ENCODE results near the gene ICAM4. TPM values are rescaled to one million over a fixed set of nuclear protein-coding genes. Genes with fewer than 3 reads are reported as not detected.
"Not testable (repeated sequence)": the region's sequence is repeated elsewhere in the genome, so short reads cannot be mapped to it uniquely, and the experiment has no call there.

Gene ICAM4
- total RNA-seq (under 1 TPM in 1 of 2 experiments, not detected in 1; 0.57 TPM), polyA plus RNA-seq (under 1 TPM in 2 of 3 donors, not detected in 1; 0.22 to 0.42 TPM), total RNA-seq (0 to 0.49 (median 0.04) reads per million in 6 experiments)

- no peak for DNase-seq
- POLR2A ChIA-PET, result interaction anchor here (0.5 to 1.6 kb wide), 3 partner anchors 16 to 345 kb away, joined by 3 to 5 read pairs (median 3); partner anchors contain the start of genes ICAM1 and TYK2
- peaks cover 27 to 64% (median 50%) of the 10 kb centered on the region in 4 donors for H3K4me1 Mint-ChIP-seq
- H3K4me3 Mint-ChIP-seq, result peak within 1 kb of the TSS; percentile 42 to 91 (median 78)
- H3K27me3 Mint-ChIP-seq, result peaks cover 8 to 41% (median 23%) of the 10 kb centered on the region in 5 donors
- no peak for ATAC-seq
- no peaks in the 10 kb centered on the region for H3K9me3 Mint-ChIP-seq
- peak within 1 kb of the TSS in 2 of 10 donors; percentile 12 to 23 for H3K27ac Mint-ChIP-seq
- peaks cover 9 to 26% (median 10%) of the 10 kb centered on the region in 3 donors for H3K36me3 Mint-ChIP-seq
Observed at GRCh38 chr19:10286803-10287737, at the start of gene ICAM4. ICAM4 (plus strand) TSS chr19:10286955; CDS start chr19:10287013, 58 bp downstream.

- Mint-ChIP-seq H3K4me1 (peaks cover 8 to 30% (median 15%) of the 10 kb centered on the region in 4 donors), H3K9me3 (no peaks in the 10 kb centered on the region), H3K4me3 (peak overlapping the region in 1 of 10 donors; percentile 16), H3K27me3 (no peaks in the 10 kb centered on the region), H3K27ac (peak overlapping the region in 5 of 10 donors; percentile 35 to 82 (median 59)), H3K36me3 (no peaks in the 10 kb centered on the region)
- DNase-seq (no peak), ATAC-seq (no peak)
- POLR2A ChIA-PET, result interaction anchor here (0.7 kb wide), 1 partner anchor 162 kb away, joined by 4 read pairs; no protein-coding TSS in a partner anchor
Observed at GRCh38 chr19:10237702-10238101, 49.1 kb upstream of the ICAM4 start.

DNA sequence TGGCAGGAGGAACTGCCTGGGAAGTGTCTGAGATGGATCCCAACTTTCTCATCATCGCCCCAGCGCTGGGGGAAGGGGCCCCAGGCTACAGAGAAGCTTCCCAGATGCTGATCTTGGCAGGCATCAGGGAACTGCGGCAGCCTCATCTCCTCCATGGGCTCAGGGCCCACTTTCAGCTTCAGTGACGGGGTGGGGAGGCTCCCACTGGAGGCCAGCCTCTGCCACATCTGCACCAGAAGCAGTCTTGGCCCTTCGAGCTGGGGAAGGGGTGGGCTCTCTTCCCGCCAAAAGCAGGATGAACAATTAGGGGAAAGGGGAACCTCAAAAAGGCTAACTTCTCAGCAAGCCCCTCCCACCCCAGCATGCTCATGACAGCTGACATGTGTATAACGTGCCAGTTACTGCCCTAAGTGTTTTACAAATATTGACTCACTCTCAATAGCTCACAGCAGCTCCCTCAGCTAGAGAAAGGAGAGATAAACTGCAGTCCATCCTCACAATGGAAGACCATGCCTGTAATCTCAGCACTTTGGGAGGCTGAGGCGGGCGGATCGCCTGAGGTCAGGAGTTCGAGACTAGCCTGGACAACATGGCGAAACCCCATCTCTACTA lies 48.5 kb upstream of the ICAM4 start:
- Mint-ChIP-seq H3K36me3 (no peaks in the 10 kb centered on the region), H3K4me3 (peak overlapping the region in 1 of 10 donors; percentile 16), H3K9me3 (no peaks in the 10 kb centered on the region), H3K4me1 (peaks cover 8 to 30% (median 15%) of the 10 kb centered on the region in 4 donors), H3K27ac (peak overlapping the region in 6 of 10 donors; percentile 21 to 82 (median 56)), H3K27me3 (no peaks in the 10 kb centered on the region)
- no peak for ATAC-seq
- POLR2A ChIA-PET, result no interaction called here
- no peak for DNase-seq

GRCh38 chr19:10241826-10242449 lies 44.8 kb upstream of the ICAM4 start:
- H3K9me3 Mint-ChIP-seq, POLR2A ChIA-PET, H3K36me3 Mint-ChIP-seq, H3K27me3 Mint-ChIP-seq, H3K4me3 Mint-ChIP-seq, H3K27ac Mint-ChIP-seq, ATAC-seq, DNase-seq: not testable (repeated sequence)
- H3K4me1 Mint-ChIP-seq, result peaks cover 0 to 12% (median 1%) of the 10 kb centered on the region in 4 donors

DNA sequence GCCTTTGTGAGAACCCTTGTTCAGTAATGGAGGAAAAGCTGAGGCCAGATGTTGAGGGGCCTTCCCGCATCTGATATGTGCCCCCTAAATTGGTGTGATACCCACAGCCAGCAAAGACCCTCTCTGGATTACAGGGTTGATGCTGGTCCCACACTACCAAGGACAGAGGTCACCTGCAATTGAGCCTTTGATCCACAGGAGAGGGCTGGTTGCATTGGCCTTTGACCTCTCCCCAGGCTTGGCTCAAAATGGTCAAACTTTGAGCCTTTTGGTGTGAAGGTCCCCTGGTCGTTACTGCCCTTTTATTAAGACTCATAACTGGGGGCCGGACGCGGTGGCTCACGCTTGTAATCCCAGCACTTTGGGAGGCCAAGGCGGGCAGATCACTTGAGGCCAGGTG lies 43.1 kb upstream of the ICAM4 start:
- POLR2A ChIA-PET, result no interaction called here
- DNase-seq (no peak), ATAC-seq (no peak)
- H3K9me3 Mint-ChIP-seq, result no peaks in the 10 kb centered on the region
- peaks cover 0 to 10% (median 0%) of the 10 kb centered on the region in 4 donors for H3K4me1 Mint-ChIP-seq
- H3K27ac Mint-ChIP-seq, result no peak overlapping the region
- no peaks in the 10 kb centered on the region for H3K36me3 Mint-ChIP-seq
- no peak overlapping the region for H3K4me3 Mint-ChIP-seq
- no peaks in the 10 kb centered on the region for H3K27me3 Mint-ChIP-seq

DNA sequence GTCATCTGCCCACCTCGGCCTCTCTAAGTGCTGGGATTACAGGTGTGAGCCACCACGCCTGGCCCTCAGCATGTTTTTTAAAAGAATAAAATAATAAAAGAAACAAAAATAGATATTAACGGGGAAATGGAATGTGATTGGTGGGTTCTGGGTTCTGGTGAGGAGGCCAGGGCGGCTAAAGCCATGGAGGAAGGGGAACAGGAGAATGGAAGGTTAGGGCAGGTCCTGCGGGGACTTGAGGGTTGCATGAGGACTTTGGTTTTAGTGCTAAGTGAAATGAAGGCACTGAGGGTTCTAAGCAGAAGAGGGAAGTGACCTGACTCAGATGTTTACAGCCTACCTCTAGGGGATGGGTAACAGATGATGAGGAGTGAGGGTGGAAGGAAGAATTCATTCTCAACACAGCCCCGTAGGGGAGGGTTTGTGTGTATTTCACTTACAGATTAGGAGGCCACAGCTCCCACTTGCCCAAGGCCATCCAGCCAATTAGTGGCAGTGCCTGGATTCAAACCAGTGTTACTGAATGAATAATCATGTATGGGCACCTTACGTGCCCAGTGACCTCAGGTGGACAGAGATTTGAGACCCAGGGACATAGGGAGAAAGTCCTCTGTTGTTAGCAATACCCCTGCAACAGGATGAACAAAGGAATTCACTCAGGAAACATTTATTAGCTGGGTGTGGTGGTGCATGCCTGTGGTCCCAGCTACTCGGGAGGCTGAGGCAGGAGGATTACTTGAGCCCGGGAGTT lies 41.4 kb upstream of the ICAM4 start:
- H3K9me3 Mint-ChIP-seq, result no peaks in the 10 kb centered on the region
- H3K36me3 Mint-ChIP-seq, result no peaks in the 10 kb centered on the region
- no peak overlapping the region for H3K4me3 Mint-ChIP-seq
- DNase-seq, result no peak
- ATAC-seq, result no peak
- peaks cover 0 to 6% (median 2%) of the 10 kb centered on the region in 4 donors for H3K4me1 Mint-ChIP-seq
- H3K27ac Mint-ChIP-seq, result peak overlapping the region in 2 of 10 donors; percentile 33 to 56
- POLR2A ChIA-PET, result no interaction called here
- no peaks in the 10 kb centered on the region for H3K27me3 Mint-ChIP-seq

DNA sequence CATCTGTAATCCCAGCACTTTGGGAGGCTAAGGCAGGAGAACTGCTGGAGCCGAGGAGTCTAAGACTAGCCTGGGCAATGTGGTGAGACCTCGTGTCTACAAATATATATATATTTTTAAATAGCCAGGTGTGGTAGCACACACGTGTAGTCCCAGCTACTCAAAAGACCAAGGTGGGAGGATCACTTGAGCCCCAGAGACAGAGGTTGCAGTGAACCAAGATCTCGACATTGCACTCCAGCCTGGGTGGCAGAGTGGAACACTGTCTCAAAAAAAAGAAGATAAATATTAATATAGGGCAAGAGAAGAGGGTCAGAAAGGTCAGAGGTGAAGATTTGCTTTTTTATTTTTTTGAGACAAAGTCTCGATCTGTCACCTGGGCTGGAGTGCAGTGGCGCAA lies 40.2 kb upstream of the ICAM4 start:
- POLR2A ChIA-PET, result interaction anchor here (1.0 kb wide), 1 partner anchor 10 kb away, joined by 3 read pairs; no protein-coding TSS in a partner anchor
- no peaks in the 10 kb centered on the region for H3K9me3 Mint-ChIP-seq
- H3K4me3 Mint-ChIP-seq, result no peak overlapping the region
- peaks cover 0 to 11% (median 4%) of the 10 kb centered on the region in 4 donors for H3K4me1 Mint-ChIP-seq
- no peak for ATAC-seq
- DNase-seq, result no peak
- no peaks in the 10 kb centered on the region for H3K27me3 Mint-ChIP-seq
- H3K36me3 Mint-ChIP-seq, result no peaks in the 10 kb centered on the region
- H3K27ac Mint-ChIP-seq, result no peak overlapping the region

GRCh38 chr19:10251792-10252694 lies 34.7 kb upstream of the ICAM4 start, which contains the start of gene MRPL4:
MRPL4 (plus strand) TSS chr19:10252214; CDS start chr19:10252254, 40 bp downstream.
- POLR2A ChIA-PET, result interaction anchor here (0.5 to 1.4 kb wide), 9 partner anchors 13 to 161 kb away, joined by 3 to 8 read pairs (median 4); partner anchors contain the start of genes DNMT1 and ICAM1
- peak within 1 kb of the TSS; percentile 94 to 100 (median 98) for H3K4me3 Mint-ChIP-seq
- H3K27me3 Mint-ChIP-seq, result no peaks in the 10 kb centered on the region
- DNase-seq, result peak; percentile 86 to 98 (median 96)
- H3K4me1 Mint-ChIP-seq, result peaks cover 7 to 33% (median 26%) of the 10 kb centered on the region in 4 donors
- peak; percentile 97 for ATAC-seq
- H3K9me3 Mint-ChIP-seq, result no peaks in the 10 kb centered on the region
- H3K27ac Mint-ChIP-seq, result peak within 1 kb of the TSS; percentile 89 to 99 (median 98)
- peaks cover 0 to 36% (median 6%) of the 10 kb centered on the region in 3 donors for H3K36me3 Mint-ChIP-seq

DNA sequence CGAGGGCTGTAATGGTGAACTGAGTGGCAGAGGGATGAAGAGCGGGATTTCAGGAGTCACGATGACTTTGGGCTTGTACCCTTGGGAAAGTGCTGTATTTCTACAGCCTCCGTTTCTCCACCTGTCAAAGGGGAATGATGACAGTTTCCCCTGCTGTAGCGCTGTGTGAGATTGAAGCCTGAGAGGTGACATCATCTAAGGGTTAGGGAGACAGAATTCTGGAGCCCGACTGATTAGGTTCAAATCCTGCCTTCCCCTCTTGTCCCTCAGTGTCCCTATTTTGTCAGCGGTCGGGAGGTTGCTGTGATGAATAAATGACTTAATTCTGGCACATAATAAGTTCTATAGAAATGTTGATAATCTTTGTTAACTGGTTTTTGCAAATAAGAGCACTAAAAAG lies 34.0 kb upstream of the ICAM4 start:
- Mint-ChIP-seq H3K4me1 (peaks cover 12 to 39% (median 29%) of the 10 kb centered on the region in 4 donors), H3K4me3 (peak overlapping the region; percentile 94 to 100 (median 98)), H3K36me3 (peaks cover 5 to 43% (median 10%) of the 10 kb centered on the region in 3 donors), H3K27ac (peak overlapping the region; percentile 37 to 99 (median 94)), H3K9me3 (no peaks in the 10 kb centered on the region), H3K27me3 (no peaks in the 10 kb centered on the region)
- ATAC-seq (no peak), DNase-seq (no peak)
- POLR2A ChIA-PET, result interaction anchor here (0.5 to 1.1 kb wide), 4 partner anchors 13 to 449 kb away, joined by 3 to 4 read pairs (median 3); partner anchors contain the start of gene DNMT1

GRCh38 chr19:10254244-10254643 lies 32.5 kb upstream of the ICAM4 start:
- Mint-ChIP-seq H3K4me3 (peak overlapping the region in 7 of 10 donors; percentile 25 to 98 (median 45)), H3K4me1 (peaks cover 12 to 43% (median 32%) of the 10 kb centered on the region in 4 donors), H3K27me3 (no peaks in the 10 kb centered on the region), H3K27ac (peak overlapping the region in 2 of 10 donors; percentile 25 to 29), H3K36me3 (peaks cover 5 to 55% (median 10%) of the 10 kb centered on the region in 3 donors), H3K9me3 (no peaks in the 10 kb centered on the region)
- ATAC-seq (no peak), DNase-seq (no peak)
- POLR2A ChIA-PET, result no interaction called here

DNA sequence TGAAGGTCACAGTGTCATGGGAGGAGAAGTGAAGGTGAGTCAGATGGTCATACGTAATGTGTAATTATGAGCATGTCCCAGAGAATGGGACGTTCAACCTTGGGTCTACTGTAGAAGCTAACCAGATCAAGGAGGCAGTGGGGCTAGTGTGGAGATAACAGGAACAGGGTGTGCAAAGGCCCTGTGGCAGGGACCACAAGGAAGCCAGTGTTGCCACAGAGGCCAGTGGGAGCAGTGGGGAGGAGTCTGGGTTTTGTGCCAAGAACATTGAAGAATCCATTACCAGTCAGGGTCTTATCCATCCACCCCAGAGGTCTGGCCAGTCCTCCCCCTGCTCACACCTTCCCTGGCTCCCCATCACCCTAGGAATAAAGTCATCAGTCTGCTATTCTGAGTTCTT lies 31.4 kb upstream of the ICAM4 start:
- H3K27me3 Mint-ChIP-seq, result no peaks in the 10 kb centered on the region
- ATAC-seq, result no peak
- POLR2A ChIA-PET, result no interaction called here
- H3K36me3 Mint-ChIP-seq, result peaks cover 5 to 58% (median 10%) of the 10 kb centered on the region in 3 donors
- H3K9me3 Mint-ChIP-seq, result no peaks in the 10 kb centered on the region
- DNase-seq, result no peak
- no peak overlapping the region for H3K4me3 Mint-ChIP-seq
- peaks cover 12 to 40% (median 30%) of the 10 kb centered on the region in 4 donors for H3K4me1 Mint-ChIP-seq
- H3K27ac Mint-ChIP-seq, result peak overlapping the region in 1 of 10 donors; percentile 29

All from naive thymus-derived CD8-positive, alpha-beta T cell (primary cell).